HepG2 (cell line): Measurements from ENCODE around the gene FGF1. TPM values are rescaled to one million over a fixed set of nuclear protein-coding genes. Genes with fewer than 3 reads are reported as not detected.

Source experiments
- ATAC-seq: fragments of 200-7000 bp; cut with Tn5 transposase; 3 replicates; pipeline ENCODE4 v1.9.1; 2020; ENCODE audit warnings: mild to moderate bottlenecking, moderate library complexity
- BruUV-seq: library from RNA; stranded (reverse); fragments of 400-500 nt; replicated peaks from 2 replicates; lab custom pipeline; 2021; lab: Mats Ljungman, UMichigan
- CTCF ChIA-PET: fragments of 300-600 bp; formaldehyde crosslinking; extraction: SDS; loops from one replicate; lab custom pipeline; 2021; ENCODE audit warnings: low total read pairs, inconsistent platforms, low intra/inter-chr PET ratio; lab: Yijun Ruan, JAX
- POLR2A ChIA-PET: fragments of 350-600 bp; sonication (Branson Sonifier 250); formaldehyde crosslinking; loops from one replicate; lab custom pipeline; 2020; ENCODE audit warnings: antibody characterized with exemption, inconsistent platforms; lab: Yijun Ruan, JAX
- DNase-seq: peaks from one replicate; pipeline ENCODE4 v3.0.0-alpha.2; 2015; ENCODE audit warnings: low spot score
- FAIRE-seq: peaks from 3 replicates; lab custom pipeline; 2011; peaks lifted over from hg19 to GRCh38; lab: Jason Lieb, UNC
- H2AFZ ChIP-seq: one replicate; pipeline ENCODE4 v1.6.1; 2011; ENCODE audit warnings: low read length, inconsistent platforms
- H3K27ac ChIP-seq: fragments of 300-600 bp; 3 replicates; pipeline ENCODE4 v1.8.0; 2011; ENCODE audit warnings: mixed run types, mild to moderate bottlenecking, mixed read lengths, low read length, inconsistent platforms; ENCODE audit not compliant: insufficient read depth; ENCODE audit errors: extremely low read length
- H3K27me3 ChIP-seq, 2 experiments: fragments of 200-600 bp in 1 of 2; 2 replicates in 1 of 2; 3 replicates in 1 of 2; pipeline versions ENCODE4 v1.6.0 to v1.8.0; 2011; ENCODE audit warnings: low read length in 2 of 2, mild to moderate bottlenecking in 2 of 2, moderate library complexity in 2 of 2, inconsistent platforms in 1 of 2; ENCODE audit not compliant: insufficient read depth in 2 of 2, control insufficient read depth in 1 of 2
- H3K36me3 ChIP-seq, 2 experiments: fragments of 200-600 bp in 1 of 2; replicated peaks in 1 of 2; 2 replicates in 1 of 2; 3 replicates in 1 of 2; pipeline versions ENCODE4 v1.5.1 to v1.8.0; 2011; ENCODE audit warnings: low read length in 2 of 2, inconsistent platforms in 1 of 2; ENCODE audit not compliant: insufficient read depth in 2 of 2, control insufficient read depth in 1 of 2
- H3K4me1 ChIP-seq: 2 replicates; pipeline ENCODE4 v1.5.1; 2012; ENCODE audit warnings: low read length, inconsistent platforms; ENCODE audit not compliant: insufficient read depth
- H3K4me2 ChIP-seq: 2 replicates; pipeline ENCODE4 v1.6.0; 2011; ENCODE audit warnings: low read depth, low read length, inconsistent platforms
- H3K4me3 ChIP-seq, 3 experiments: fragments of 200-600 bp in 1 of 3; sonication (generic), shearing (Covaris generic) in 1 of 3; replicated peaks in 1 of 3; 2 replicates each; pipeline ENCODE4 v1.5.1; 2011 to 2016; ENCODE audit warnings: low read length in 3 of 3, inconsistent platforms in 2 of 3, low read depth in 2 of 3, mild to moderate bottlenecking in 2 of 3, control low read depth in 1 of 3, mixed read lengths in 1 of 3; ENCODE audit not compliant: insufficient read depth in 1 of 3
- H3K79me2 ChIP-seq: one replicate; pipeline ENCODE4 v1.6.1; 2011; ENCODE audit warnings: low read length, inconsistent platforms; ENCODE audit not compliant: insufficient read depth
- H3K9ac ChIP-seq: 2 replicates; pipeline ENCODE4 v1.6.0; 2011; ENCODE audit warnings: mild to moderate bottlenecking, low read depth, low read length, inconsistent platforms; ENCODE audit not compliant: insufficient read depth
- H3K9me3 ChIP-seq: 2 replicates; pipeline ENCODE4 v1.5.1; 2012; ENCODE audit warnings: mild to moderate bottlenecking, low read length
- H4K20me1 ChIP-seq: 2 replicates; pipeline ENCODE4 v1.6.0; 2011; ENCODE audit warnings: inconsistent platforms, mild to moderate bottlenecking, low read length, moderate library complexity; ENCODE audit not compliant: insufficient read depth
- MAF1 ChIP-seq: sonication (generic); formaldehyde crosslinking; IDR thresholded peaks from 2 replicates; pipeline ENCODE4 v1.5.0; 2020; ENCODE audit warnings: missing genetic modification reagents, borderline replicate concordance
- NR3C1 ChIP-seq: sonication (generic); formaldehyde crosslinking; IDR thresholded peaks from 2 replicates; pipeline ENCODE4 v1.4.0; 2020; ENCODE audit warnings: missing genetic modification reagents
- RORA ChIP-seq: sonication (generic); formaldehyde crosslinking; IDR thresholded peaks from 2 replicates; pipeline ENCODE4 v1.5.0; 2020; ENCODE audit warnings: mild to moderate bottlenecking, missing genetic modification reagents, moderate library complexity
- SATB2 ChIP-seq: sonication (generic); formaldehyde crosslinking; IDR thresholded peaks from 2 replicates; pipeline ENCODE4 v1.5.0; 2020; ENCODE audit warnings: missing genetic modification reagents
- SIX1 ChIP-seq: sonication (generic); formaldehyde crosslinking; IDR thresholded peaks from 2 replicates; pipeline ENCODE4 v1.4.0; 2020; ENCODE audit warnings: missing genetic modification reagents, borderline replicate concordance
- ZNF468 ChIP-seq: sonication (generic); formaldehyde crosslinking; IDR thresholded peaks from 2 replicates; pipeline ENCODE4 v1.8.0; 2022; ENCODE audit warnings: mild to moderate bottlenecking, moderate library complexity, missing genetic modification reagents
- ZNF749 ChIP-seq: sonication (generic); formaldehyde crosslinking; IDR thresholded peaks from 2 replicates; pipeline ENCODE4 v1.8.0; 2022; ENCODE audit warnings: mild to moderate bottlenecking, missing genetic modification reagents, moderate library complexity, borderline replicate concordance
- WGBS: methylation state at CpG from one replicate; pipeline ENCODE4 v1.1.6; 2017; ENCODE audit warnings: low lambda C conversion rate; 5-methylcytosine and 5-hydroxymethylcytosine counted together
- in situ Hi-C: cut with HindIII; loops from 2 replicates; pipeline ENCODE4 v1.10.0; 2017; ENCODE audit warnings: low pct_unique_long_range_greater_than_20kb; ENCODE audit not compliant: extremely low pct_ligation_motif_present
- intact Hi-C: fragments of 100-400 bp; cut with micrococcal nuclease; formaldehyde crosslinking; loops from one replicate; pipeline ENCODE4 v1.10.0; 2022; ENCODE audit not compliant: unreplicated experiment
- polyA plus RNA-seq, 8 experiments: library from polyadenylated mRNA; depleted of rRNA in 3 of 8; stranded (reverse) in 7 of 8; unstranded in 1 of 8; fragments of >200 nt; fragmentation: Illumina TruSeq in 4 of 8; extraction: Trizol in 4 of 8; gene quantifications; 2 replicates each; pipeline versions ENCODE4 v1.2.1 to v1.2.3, GENCODE V29; 2011 to 2016; ENCODE audit warnings: low read depth in 4 of 8, missing spikeins in 1 of 8, mixed read lengths in 1 of 8; ENCODE audit not compliant: insufficient read depth in 1 of 8
- total RNA-seq, 5 experiments: library from RNA; depleted of rRNA; stranded (reverse); fragments of >200 nt; fragmentation: Illumina TruSeq; extraction: Trizol; gene quantifications; 2 replicates each; pipeline ENCODE4 v1.2.3, GENCODE V29; 2016; ENCODE audit warnings: low read depth in 1 of 5
- TF ChIP-seq, protein P1 (sequence below): IDR thresholded peaks from 2 replicates; pipeline ENCODE4 v1.6.1; 2016; ENCODE audit warnings: low read depth, missing genetic modification reagents, missing compliant biosample characterization
- TF ChIP-seq, protein P2 (sequence below): sonication (generic); formaldehyde crosslinking; IDR thresholded peaks from 2 replicates; pipeline ENCODE4 v1.4.0; 2020; ENCODE audit warnings: missing genetic modification reagents, borderline replicate concordance

FGF1 gene
- total and polyA plus RNA-seq, 2 of the 13 experiments (the other 11 are each of a cell fraction or from before 2014, with no cell fraction given) = not detected

DNA sequence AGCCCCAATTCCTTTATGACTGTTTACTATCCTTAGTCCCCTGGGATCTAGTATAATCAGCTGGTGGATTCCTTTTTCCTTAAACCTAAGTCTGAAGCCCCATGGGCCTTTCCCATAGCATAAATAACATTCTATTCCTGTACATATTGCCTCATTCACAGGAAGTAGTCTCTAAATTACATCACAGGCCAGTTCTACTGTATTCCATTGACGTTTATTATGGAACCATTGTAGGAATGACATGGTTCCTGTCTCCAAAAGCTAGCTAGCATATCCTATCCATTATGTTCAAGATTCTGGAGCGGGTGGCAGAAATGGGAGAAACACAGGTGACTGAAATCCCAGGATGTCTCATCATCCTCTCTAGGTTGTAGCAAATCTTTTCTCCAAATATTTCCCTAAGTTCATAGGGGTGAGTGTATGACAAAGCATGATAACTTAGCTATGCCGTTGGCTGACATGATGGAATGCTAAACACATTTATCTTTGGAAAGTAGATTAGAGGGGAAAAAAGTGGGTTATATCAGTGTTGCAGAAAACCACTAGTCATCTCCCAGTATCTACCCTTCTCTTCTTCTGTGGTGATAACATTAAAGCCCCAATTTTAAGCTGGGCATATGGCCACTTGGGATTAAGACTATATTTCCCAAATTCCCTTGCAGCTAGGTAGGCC is 140.1 kb downstream of the FGF1 start:
- CTCF ChIA-PET = no interaction called here
- Histone ChIP-seq H4K20me1 (no peaks in the 10 kb centered on the region), H3K79me2 (no peaks in the 10 kb centered on the region), H3K4me1 (peaks cover 28% of the 10 kb centered on the region), H3K36me3 (no peaks in the 10 kb centered on the region), H3K27me3 (no peaks in the 10 kb centered on the region), H3K9me3 (no peaks in the 10 kb centered on the region), H2AFZ (no peak overlapping the region), H3K4me3 (no peak overlapping the region), H3K27ac (no peak overlapping the region), H3K9ac (no peak overlapping the region), H3K4me2 (no peak overlapping the region)
- FAIRE-seq = no peak
- TF ChIP-seq, protein P1, sequence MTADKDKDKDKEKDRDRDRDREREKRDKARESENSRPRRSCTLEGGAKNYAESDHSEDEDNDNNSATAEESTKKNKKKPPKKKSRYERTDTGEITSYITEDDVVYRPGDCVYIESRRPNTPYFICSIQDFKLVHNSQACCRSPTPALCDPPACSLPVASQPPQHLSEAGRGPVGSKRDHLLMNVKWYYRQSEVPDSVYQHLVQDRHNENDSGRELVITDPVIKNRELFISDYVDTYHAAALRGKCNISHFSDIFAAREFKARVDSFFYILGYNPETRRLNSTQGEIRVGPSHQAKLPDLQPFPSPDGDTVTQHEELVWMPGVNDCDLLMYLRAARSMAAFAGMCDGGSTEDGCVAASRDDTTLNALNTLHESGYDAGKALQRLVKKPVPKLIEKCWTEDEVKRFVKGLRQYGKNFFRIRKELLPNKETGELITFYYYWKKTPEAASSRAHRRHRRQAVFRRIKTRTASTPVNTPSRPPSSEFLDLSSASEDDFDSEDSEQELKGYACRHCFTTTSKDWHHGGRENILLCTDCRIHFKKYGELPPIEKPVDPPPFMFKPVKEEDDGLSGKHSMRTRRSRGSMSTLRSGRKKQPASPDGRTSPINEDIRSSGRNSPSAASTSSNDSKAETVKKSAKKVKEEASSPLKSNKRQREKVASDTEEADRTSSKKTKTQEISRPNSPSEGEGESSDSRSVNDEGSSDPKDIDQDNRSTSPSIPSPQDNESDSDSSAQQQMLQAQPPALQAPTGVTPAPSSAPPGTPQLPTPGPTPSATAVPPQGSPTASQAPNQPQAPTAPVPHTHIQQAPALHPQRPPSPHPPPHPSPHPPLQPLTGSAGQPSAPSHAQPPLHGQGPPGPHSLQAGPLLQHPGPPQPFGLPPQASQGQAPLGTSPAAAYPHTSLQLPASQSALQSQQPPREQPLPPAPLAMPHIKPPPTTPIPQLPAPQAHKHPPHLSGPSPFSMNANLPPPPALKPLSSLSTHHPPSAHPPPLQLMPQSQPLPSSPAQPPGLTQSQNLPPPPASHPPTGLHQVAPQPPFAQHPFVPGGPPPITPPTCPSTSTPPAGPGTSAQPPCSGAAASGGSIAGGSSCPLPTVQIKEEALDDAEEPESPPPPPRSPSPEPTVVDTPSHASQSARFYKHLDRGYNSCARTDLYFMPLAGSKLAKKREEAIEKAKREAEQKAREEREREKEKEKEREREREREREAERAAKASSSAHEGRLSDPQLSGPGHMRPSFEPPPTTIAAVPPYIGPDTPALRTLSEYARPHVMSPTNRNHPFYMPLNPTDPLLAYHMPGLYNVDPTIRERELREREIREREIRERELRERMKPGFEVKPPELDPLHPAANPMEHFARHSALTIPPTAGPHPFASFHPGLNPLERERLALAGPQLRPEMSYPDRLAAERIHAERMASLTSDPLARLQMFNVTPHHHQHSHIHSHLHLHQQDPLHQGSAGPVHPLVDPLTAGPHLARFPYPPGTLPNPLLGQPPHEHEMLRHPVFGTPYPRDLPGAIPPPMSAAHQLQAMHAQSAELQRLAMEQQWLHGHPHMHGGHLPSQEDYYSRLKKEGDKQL (CRISPR knock-in tag) = no peak
- TF ChIP-seq ZNF468 (CRISPR knock-in tag) (no peak), ZNF749 (CRISPR knock-in tag) (no peak), NR3C1 (CRISPR knock-in tag) (no peak), RORA (CRISPR knock-in tag) (no peak), SATB2 (CRISPR knock-in tag) (no peak), SIX1 (CRISPR knock-in tag) (no peak), MAF1 (CRISPR knock-in tag) (no peak)
- TF ChIP-seq, protein P2, sequence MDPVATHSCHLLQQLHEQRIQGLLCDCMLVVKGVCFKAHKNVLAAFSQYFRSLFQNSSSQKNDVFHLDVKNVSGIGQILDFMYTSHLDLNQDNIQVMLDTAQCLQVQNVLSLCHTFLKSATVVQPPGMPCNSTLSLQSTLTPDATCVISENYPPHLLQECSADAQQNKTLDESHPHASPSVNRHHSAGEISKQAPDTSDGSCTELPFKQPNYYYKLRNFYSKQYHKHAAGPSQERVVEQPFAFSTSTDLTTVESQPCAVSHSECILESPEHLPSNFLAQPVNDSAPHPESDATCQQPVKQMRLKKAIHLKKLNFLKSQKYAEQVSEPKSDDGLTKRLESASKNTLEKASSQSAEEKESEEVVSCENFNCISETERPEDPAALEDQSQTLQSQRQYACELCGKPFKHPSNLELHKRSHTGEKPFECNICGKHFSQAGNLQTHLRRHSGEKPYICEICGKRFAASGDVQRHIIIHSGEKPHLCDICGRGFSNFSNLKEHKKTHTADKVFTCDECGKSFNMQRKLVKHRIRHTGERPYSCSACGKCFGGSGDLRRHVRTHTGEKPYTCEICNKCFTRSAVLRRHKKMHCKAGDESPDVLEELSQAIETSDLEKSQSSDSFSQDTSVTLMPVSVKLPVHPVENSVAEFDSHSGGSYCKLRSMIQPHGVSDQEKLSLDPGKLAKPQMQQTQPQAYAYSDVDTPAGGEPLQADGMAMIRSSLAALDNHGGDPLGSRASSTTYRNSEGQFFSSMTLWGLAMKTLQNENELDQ (CRISPR knock-in tag) = no peak
- no TSS peak for BruUV-seq
- in situ Hi-C loops (loop anchor here (5.0 kb wide), 2 partner anchors 238 to 388 kb away; no protein-coding TSS in a partner anchor), intact Hi-C loops (loop anchor here (5.0 kb wide), 1 partner anchor 378 kb away; no protein-coding TSS in a partner anchor)
- POLR2A ChIA-PET = no interaction called here
- DNase-seq = no peak
- no peak for ATAC-seq
- 71% methylated on average over 3 of the region's 3 CpGs for WGBS
